HG03457 (cell line): ENCODE results near the gene PTPRH.
"Not testable (repeated sequence)": the region's sequence is repeated elsewhere in the genome, so short reads cannot be mapped to it uniquely, and the experiment has no call there.

Source experiments
- ATAC-seq: cut with Tn5 transposase; IDR thresholded peaks from one replicate; pipeline ENCODE4 v1.9.1; 2021; ENCODE audit warnings: moderate number of reproducible peaks; ENCODE audit not compliant: unreplicated experiment

Gene PTPRH

DNA sequence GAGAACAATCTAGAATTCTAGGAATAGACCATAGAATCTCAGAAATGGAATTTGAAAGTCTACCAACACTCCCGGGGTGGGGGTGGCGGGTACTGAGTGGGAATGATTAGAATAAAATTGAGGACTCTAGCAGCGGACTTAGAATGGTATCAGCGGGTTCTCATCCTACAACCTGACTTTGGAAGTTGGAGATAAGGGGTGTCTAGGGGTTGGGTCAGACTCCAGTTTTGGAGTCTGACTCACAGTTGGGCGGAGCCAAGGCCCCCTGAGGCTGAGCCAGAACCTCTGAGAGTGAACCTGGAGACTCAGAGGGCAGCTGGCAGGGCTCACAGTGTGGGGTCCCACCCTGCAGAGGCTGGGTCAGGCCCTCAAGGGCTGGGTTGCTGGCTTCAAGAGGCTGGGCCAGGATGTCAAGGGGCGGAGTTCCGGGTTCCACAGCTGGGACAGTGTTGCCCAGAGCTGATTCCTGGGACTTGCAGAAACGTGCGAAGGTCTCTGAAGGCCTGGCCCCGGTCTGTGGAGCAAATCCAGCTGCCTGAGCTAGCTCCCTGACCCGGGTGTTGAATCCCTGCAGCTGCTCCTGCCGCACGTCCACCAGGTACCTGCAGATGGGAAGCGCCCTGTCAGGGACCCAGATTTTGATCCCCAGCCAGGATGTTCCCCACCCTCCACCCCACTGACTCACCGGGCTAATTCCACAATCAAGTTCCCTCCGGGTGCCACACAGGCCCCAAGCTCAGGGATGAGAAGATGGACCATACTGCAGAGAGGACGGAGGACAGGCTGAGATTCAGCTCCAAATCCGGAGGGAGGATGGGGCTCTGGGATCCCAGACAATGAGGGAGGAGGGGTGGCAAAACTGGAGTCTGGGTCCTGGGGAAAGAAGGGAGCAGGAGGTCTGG, 50.2 kb downstream of the PTPRH start:
- ATAC-seq = no peak

DNA sequence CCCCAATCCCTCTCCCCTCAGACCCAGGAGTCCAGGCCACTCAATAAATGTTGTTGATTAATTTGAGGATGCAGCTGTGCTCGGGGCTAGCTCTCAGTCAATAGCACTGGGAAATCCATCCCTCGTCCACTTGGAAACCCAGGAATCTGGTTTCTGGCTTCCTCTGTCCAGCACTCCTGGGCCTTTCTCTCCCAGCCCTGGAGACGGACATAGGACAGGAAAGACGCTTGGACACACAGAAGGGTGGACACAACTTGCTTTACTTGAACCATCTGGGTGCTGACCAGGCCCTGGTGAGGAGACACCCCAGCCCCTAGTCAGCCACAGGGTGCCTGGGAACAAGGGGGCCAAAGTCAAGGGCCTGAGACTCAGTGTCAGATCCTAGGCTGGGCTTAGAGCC, 50.9 kb downstream of the PTPRH start:
- ATAC-seq = no peak

DNA sequence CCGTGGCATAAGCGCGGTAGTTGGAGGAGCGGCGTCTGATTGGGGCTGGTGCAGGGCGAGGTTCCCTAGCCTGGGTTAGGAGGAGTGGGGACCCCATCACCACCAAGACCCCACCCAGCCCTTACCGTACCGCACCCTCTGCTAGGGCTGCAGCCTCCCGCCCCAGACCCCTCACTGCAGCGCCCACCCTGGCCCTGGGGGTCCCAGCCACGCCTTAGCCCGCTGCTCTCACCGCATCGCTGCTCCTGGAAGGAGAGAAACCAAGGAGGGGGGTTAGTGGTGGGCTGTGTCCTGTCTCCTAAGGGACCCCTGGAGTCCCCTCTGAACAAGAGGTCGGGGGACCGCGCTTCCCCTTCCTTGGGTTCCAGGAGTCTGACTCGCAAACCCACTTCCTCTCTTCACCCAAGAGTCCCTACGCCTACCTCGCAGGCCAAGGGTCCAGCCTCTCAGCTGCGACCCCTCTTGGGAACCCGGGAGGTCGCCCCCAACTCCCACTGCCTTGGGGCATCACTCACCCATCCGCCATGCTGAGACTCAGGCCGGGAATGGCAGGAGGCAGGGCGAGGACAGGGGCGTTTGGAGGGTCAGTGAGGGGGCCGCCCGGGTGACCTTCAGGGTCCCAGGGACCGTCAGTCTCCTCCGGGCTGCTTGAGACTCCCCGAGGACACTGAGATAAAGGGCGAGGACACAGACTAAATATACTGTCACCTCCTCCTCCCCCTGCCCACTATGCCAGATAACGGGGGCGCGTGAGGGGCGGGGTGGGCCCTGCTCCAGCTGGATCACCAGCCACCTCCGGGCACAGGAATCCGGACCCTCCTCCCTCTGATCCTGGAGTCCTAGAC, 52.0 kb downstream of the PTPRH start, which contains the start of gene TNNI3:
Gene TNNI3 (minus strand): TSS at position 669 of the 845 bp plus-strand sequence. CDS start 143 bp downstream, at position 526.
- no peak for ATAC-seq

DNA sequence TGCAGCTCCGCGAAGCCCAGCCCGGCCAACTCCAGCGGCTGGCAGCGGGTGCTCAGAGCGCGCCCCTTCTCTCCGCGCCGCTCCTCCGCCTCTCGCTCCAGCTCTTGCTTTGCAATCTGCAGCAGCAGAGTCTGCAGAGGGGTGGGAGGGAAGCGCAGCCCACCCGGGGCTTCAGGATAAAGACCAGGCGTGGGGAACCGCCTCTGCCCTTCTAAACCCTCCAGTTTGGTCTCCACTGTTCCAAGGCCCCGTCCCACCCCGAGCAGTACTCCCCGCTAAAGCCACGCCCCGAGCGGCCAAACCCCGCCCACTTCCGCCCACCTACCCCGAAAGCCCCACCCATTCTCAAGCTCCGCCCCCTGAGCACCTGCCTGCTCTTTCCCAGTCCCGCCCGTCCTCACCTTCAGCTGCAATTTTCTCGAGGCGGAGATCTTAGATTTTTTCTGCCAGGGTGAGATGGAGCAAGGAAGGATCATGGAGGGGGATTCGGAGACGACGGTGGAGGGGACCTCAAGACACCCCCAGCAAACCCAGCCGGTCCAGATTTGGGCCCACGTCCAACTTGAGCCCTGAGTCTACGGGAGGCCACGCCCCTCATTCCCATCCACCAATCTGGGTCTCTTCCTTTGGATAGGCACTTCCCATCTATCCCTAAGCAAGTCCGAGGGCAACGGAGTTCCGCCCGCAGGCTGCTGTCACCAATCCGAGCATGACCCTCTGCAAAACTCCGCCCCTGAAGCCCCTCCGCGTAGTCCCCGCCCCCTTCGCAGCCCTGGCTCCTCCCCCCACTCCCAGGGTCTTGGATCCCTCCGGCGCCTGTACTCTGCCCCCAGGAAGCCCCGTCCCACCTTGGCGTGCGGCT, 52.9 kb downstream of the PTPRH start:
- no peak for ATAC-seq

DNA sequence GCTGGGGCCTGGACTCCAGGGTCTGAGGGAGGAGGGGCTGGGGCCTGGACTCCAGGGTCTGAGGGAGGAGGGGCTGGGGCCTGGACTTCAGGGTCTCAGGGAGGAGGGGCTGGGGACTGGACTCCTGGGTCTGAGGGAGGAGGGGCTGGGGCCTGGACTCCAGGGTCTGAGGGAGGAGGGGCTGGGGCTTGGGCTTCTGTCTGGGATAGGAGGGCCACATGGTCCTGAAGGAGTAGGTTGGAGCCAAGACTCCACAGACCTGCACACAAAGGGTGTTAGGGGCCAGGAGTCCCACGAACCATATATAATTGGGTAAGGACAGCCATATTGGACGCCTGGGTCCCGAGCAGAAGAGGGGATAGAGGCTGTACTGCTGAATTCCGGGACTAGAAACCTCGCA, 53.5 kb downstream of the PTPRH start:
- ATAC-seq = not testable (repeated sequence)

DNA sequence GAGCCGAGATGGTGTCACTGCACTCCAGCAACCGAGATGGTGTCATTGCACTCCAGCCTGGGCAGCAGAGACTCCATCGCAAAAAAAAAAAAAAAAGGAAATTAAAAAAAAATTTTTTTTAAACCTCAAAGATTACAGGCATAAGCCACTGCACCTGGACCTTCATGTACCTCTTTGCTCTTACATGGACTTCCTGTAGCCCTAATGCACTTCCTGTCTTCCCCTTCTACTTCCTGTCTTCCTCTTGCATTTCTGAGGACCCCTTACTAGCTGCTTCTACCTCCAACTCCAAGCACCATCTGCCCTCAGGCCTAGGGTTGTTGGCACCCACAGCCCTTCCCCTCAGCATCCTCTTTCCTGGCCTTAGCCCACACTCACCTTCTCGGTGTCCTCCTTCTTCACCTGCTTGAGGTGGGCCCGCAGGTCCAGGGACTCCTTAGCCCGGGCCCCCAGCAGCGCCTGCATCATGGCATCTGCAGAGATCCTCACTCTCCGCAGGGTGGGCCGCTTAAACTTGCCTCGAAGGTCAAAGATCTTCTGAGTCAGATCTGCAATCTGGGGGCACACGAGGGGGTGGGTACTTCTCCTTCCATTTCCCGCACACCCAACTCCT, 55.5 kb downstream of the PTPRH start:
- no peak for ATAC-seq

DNA sequence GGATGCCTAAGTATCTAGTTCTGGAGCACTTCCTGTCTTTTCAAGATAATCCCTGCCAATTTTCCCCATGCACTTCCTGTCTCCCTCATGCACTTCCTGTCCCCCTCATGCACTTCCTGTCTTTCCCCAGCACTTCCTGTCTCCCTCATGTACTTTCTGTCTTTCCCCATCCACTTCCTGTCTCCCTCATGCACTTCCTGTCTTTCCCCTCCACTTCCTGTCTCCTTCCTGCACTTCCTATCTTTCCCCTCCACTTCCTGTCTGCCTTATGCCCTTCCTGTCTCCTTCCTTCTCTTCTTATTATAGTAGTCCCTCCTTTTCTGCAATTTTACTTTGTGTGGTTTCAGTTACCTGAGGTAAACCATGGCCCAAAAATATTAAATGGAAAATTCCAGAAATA, 57.3 kb downstream of the PTPRH start:
- no peak for ATAC-seq

DNA sequence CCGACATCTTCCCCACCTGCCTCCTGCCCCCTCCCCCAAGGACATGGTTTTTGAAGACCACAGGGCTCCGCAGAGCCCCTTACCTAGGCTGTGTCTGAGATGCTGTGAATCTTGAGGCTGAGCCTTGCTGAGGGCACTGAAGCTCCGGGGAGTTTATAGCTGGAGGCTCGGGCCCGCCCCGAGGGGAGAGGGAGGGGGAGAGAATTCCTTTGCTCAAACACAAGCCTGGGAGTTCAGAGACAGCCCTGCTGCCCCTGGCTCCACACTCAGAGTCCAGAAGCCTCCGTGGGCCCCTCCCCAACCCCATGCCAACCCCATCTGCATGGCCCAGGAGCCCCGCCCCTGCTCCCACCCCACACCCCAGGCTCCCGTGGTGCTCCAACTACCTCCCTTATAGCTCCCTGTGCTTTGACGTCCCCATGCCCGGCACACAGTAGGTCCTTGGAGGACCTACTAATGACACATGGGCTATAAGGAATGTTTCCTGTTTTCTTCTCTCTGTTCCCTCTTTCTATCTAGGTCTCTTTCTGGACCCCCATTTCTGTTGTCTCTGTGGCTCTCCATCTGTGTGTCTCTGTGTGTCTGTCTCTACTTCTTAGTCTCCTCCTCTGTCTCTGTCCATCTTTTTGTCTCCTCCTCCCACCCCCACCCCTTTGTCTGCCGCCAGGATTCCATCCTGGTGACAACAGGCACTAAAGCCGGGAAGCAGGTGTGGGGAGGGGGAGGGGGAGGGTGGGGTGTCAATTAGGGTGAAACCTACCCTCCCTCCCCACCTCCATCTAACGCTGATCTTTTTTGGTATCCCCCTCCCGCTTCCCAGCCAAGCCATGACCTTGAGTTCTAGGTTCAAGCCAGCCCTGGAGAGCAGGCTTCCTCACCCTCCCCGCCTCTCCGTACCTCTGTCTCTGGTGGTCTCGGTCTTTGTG, 60.0 kb downstream of the PTPRH start, which contains the start of gene TNNT1:
Gene TNNT1 (minus strand): TSS at position 129 of the 926 bp plus-strand sequence. CDS start 2,049 bp downstream, outside the sequence.
- ATAC-seq = no peak

DNA sequence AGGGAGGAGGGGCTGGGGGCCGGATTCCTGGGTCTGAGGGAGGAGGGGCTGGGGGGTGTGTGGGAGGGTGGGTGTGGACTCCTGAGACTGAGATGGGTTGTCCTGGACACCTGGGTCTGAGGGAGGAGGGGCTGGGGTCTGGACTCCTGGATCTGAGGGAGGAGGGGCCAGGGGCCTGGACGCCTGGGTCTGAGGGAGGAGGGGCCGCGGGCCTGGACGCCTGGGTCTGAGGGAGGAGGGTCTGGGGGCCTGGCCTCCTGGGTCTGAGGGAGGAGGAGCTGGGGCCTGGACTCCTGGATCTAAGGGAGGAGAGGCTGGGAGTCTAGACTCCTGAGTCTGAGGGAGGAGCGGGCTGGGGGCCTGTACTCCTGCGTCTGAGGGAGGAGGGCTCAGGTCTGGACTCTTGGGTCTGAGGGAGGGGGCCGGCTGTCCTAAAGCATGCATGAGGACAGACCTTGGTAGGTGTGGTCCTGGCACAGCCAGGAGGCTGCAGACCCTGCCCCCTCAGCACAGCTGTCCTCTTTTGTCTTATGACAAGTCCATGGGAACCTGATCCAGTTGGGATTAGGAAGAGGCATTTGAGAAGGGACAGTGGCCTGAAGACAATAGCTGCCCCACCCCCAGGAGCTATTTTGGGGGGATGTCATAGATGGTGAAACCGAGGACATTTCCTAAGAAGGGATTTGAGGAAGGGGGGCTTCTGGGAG, 61.6 kb downstream of the PTPRH start:
- no peak for ATAC-seq

DNA sequence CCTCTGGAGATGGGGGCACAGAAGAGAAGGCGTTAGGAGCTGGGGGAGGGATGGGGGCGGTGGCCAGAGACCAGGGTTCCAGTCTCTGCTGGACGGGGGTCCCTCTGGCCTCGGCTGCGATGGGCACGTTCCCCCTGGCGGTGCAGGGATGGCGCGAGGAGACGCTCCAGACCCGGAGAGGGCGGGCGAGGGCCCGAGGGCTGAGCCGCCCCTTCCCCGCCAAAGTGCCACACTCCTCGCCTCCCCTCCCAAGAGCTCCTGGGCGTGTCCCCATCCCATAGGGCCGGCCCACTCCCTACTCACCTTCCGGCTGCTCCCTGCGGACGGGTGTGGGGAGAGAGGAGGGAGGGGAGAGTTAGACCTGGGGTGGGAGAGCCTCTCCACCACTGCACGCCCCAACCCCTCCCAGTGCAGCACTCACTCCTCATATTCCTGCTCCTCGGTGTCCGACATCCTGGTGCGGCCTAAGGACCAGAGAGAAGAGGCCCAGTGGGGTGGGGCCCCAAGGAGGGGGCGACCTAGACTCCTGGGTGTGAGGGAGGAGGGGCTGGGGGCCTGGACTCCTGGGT, 62.5 kb downstream of the PTPRH start:
- ATAC-seq = no peak

DNA sequence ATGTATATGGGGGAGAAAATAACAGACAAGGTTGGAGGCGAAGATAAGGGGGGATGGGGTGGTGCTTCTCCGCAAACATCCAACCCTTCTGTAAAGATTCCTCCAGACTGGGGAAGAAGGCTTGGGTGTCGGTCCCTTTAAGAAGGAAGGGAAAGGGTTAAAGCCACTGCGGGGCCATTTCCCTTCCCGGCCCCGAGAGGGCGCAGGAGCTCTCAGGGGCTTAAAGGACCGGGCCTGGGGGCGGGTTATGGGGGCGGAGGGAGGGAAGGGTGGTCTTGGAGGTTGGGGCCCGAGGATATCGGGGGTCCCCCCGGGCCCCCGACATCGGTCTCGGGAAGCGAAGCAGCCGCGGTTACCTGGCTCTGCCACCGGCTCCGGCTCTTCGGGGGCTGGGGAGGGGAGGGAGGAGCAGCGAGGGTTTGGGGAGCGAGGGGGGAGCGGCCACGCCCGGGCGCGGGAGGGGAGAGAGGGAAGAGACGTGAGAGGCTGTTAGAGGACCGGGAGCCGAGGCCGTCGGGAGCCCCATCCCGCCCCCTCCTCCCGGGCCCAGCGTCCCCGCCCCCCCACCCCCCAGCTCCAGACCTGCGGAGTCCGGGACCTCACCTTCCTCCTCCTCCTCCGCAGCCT, 63.1 kb downstream of the PTPRH start:
- ATAC-seq = no peak

DNA sequence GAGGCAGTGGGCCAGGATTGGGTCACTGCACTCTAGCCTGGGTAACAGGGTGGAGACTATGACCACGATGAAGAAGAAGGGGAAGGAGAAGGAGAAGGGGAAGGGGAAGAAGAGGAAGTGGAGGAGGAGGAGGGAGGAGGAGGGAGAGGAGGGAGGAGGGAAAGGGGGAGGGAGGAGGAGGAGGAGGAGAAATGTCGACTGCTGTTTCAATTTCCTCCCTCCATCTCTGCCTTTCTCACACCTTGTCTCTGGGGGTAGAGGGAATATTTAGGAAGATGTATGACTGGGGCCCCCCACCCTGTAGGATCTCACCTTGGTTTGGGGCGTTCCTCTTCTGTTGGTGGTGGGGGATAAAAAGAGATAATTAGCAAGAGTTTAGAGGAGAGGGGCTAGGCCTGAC, 64.1 kb downstream of the PTPRH start:
- ATAC-seq = no peak

DNA sequence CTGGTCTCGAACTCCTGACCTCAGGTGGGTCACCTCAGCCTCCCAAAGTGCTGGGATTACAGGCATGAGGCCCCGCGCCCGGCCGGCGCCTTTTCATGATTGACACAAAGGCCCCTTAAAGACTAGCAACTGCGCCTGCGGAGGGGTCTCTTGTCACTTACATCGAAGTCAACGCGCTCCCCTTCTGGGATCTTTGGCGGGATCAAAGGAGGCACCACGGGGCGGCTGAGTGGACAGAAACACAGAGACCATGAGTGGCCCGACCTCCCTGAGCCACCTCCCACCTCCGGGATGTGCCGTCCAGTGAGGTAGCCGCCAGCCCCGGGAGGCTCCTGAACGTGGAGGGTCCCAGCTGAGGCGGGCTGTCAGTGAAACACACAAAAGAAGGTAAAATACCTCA, 67.6 kb downstream of the PTPRH start:
- no peak for ATAC-seq

DNA sequence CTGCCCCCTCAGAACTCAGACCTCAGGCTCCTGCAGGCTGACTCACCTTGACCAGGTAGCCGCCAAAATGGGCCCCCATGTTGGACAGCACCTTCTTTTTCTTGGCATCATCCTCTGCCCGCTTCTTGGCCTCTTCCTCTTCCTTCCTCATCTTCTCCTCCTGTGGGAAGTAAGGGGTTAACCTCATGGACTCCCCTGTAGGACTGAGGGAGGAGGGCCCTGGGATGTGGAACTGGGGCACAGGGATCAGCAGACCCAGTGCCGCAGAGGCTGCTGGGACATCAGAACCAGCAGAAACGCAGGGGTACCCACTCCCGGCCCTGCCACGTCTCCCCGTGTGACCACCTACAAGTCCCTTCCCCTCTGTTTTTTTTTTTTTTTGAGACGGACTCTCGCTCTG, 71.4 kb downstream of the PTPRH start:
- no peak for ATAC-seq

DNA sequence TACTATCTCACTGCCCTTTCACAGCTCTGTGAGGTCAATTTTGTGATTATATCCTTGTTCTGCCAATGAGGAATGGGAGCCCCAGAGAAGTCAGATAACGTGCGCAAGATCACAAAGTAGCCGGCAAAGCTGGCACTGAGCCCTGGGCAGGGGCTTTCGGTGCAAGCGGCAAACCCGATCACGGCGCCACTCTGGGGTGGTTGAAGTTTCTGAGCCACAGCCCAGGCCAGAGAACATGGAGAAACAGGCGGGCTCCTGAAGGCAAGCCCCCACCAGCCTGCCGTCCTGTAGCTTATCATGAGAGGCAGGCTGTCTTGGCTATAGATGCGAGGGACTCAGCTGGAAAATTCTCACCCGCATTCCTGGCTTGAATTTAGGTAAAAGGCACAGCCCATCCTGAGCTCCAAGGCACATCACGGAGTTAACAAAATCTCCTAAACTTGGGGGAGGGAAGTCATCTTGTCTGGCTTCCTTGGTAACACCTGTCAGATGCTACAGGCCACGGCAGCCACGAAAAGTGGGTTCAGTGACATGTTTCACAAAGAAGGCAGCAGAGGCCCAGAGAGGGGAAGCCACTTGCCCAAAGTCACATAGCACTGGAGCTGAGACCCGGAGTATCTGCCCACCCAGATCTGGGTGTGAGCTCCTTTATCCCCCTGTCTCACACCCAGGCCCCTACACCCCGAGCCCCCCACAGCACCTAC, 72.8 kb downstream of the PTPRH start:
- no peak for ATAC-seq

DNA sequence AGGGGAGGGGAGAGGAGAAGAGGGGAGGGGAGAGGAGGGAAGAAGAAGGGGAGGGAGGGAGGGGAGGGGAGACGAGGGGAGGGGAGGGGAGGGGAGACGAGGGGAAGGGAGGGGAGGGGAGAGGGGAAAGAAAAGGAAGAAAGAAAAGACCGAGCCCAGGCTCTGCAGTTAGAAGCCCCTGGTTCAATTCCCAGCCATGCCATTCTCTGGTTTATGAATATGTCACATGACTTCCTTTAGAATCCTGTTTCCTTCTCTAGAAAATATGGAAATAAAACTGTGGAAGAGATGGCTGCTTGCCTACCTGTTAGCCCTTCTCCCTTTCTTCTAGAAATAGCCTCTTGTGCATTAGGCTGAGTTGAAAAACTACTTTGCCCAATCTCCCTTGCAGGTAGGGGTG, 74.6 kb downstream of the PTPRH start:
- no peak for ATAC-seq
